Neural progenitor cell (in vitro differentiated cells): Measurements from ENCODE around the gene IER5L. TPM values are rescaled to one million over a fixed set of nuclear protein-coding genes. Genes with fewer than 3 reads are reported as not detected.
"Not testable (repeated sequence)": the region's sequence is repeated elsewhere in the genome, so short reads cannot be mapped to it uniquely, and the experiment has no call there.

Experiments
- DNase-seq: peaks from one replicate; pipeline ENCODE4 v3.0.0-alpha.2; 2016; ENCODE audit warnings: low spot score
- H2AFZ ChIP-seq: fragments of 200-600 bp; sonication (generic); replicated peaks from 2 replicates; pipeline ENCODE4 v1.6.1; 2016; ENCODE audit warnings: antibody characterized with exemption
- H3F3A ChIP-seq: fragments of 200-600 bp; sonication (generic); 2 replicates; pipeline ENCODE4 v1.6.1; 2016; ENCODE audit warnings: antibody characterized with exemption, low read depth
- H3K27ac ChIP-seq: fragments of 200-600 bp; sonication (generic); 2 replicates; pipeline ENCODE4 v1.5.1; 2016; ENCODE audit warnings: mild to moderate bottlenecking
- H3K27me3 ChIP-seq: fragments of 200-600 bp; sonication (generic); 2 replicates; pipeline ENCODE4 v1.6.1; 2016; ENCODE audit warnings: mild to moderate bottlenecking, moderate library complexity
- H3K36me3 ChIP-seq: fragments of 200-600 bp; sonication (generic); 2 replicates; pipeline ENCODE4 v1.5.1; 2016
- H3K4me1 ChIP-seq: fragments of 200-600 bp; sonication (generic); 2 replicates; pipeline ENCODE4 v1.6.1; 2016; ENCODE audit warnings: mixed run types
- H3K4me2 ChIP-seq: fragments of 200-600 bp; sonication (generic); 2 replicates; pipeline ENCODE4 v1.6.1; 2016
- H3K4me3 ChIP-seq: fragments of 200-600 bp; sonication (generic); 2 replicates; pipeline ENCODE4 v1.5.1; 2016
- H3K79me2 ChIP-seq: fragments of 200-600 bp; sonication (generic); 2 replicates; pipeline ENCODE4 v1.6.1; 2016; ENCODE audit warnings: low read depth
- H3K9ac ChIP-seq: fragments of 200-600 bp; sonication (generic); 2 replicates; pipeline ENCODE4 v1.6.1; 2016
- H3K9me3 ChIP-seq: fragments of 200-600 bp; sonication (generic); 2 replicates; pipeline ENCODE4 v1.5.1; 2016; ENCODE audit warnings: low read depth
- H4K20me1 ChIP-seq: fragments of 200-600 bp; sonication (generic); 2 replicates; pipeline ENCODE4 v1.6.1; 2016; ENCODE audit warnings: low read depth
- H3K27ac Mint-ChIP-seq: 3 replicates; pipeline ENCODE4 v1.8.0; 2021; ENCODE audit warnings: mixed read lengths
- H3K27me3 Mint-ChIP-seq: 2 replicates; pipeline ENCODE4 v1.8.0; 2022; ENCODE audit warnings: low read depth, mild to moderate bottlenecking, inconsistent platforms, moderate library complexity, mixed read lengths; ENCODE audit not compliant: insufficient read depth
- H3K36me3 Mint-ChIP-seq: 3 replicates; pipeline ENCODE4 v1.8.0; 2021; ENCODE audit warnings: mixed read lengths
- H3K4me1 Mint-ChIP-seq: 3 replicates; pipeline ENCODE4 v1.8.0; 2021; ENCODE audit warnings: mixed read lengths
- H3K4me3 Mint-ChIP-seq: 3 replicates; pipeline ENCODE4 v1.8.0; 2021; ENCODE audit warnings: mild to moderate bottlenecking, moderate library complexity, mixed read lengths
- H3K9me3 Mint-ChIP-seq: 3 replicates; pipeline ENCODE4 v1.8.0; 2020; ENCODE audit warnings: mixed read lengths
- CTCF ChIP-seq: fragments of 200-600 bp; sonication (generic); IDR thresholded peaks from 2 replicates; pipeline ENCODE4 v1.5.1; 2017; ENCODE audit warnings: antibody characterized with exemption, mild to moderate bottlenecking
- EZH2 ChIP-seq: fragments of 200-600 bp; sonication (generic); IDR thresholded peaks from 2 replicates; pipeline ENCODE4 v1.6.1; 2017; ENCODE audit warnings: antibody characterized with exemption, mild to moderate bottlenecking, moderate library complexity
- EZH2phosphoT487 ChIP-seq: fragments of 200-600 bp; sonication (generic); IDR thresholded peaks from 2 replicates; pipeline ENCODE4 v1.6.1; 2017; ENCODE audit warnings: antibody characterized with exemption
- total RNA-seq: library from RNA; depleted of rRNA; stranded (reverse); fragments of >200 nt; gene quantifications from 2 replicates; pipeline ENCODE4 v1.2.3, GENCODE V29; 2015; ENCODE audit warnings: low replicate concordance

IER5L gene
- total RNA-seq, 1 donor from 2014 or later, result 12.2 TPM

- H3K27me3 ChIP-seq, result peaks cover 27% of the 10 kb centered on the region
- H3K9me3 ChIP-seq, result no peaks in the 10 kb centered on the region
- H3K79me2 ChIP-seq, result no peaks in the 10 kb centered on the region
- no peak overlapping the region for H3K27ac ChIP-seq
- H3K27ac Mint-ChIP-seq, result peak overlapping the region; percentile 61
- peaks cover 11% of the 10 kb centered on the region for H3K27me3 Mint-ChIP-seq
- peak overlapping the region; percentile 17 for H3K4me3 Mint-ChIP-seq
- H3K4me1 ChIP-seq, result peaks cover 2% of the 10 kb centered on the region
- peaks cover 20% of the 10 kb centered on the region for H3K4me1 Mint-ChIP-seq
- peak overlapping the region; percentile 25 for H3K4me2 ChIP-seq
- H3F3A ChIP-seq, result peaks cover 11% of the 10 kb centered on the region
- no peaks in the 10 kb centered on the region for H4K20me1 ChIP-seq
- H3K4me3 ChIP-seq, result no peak overlapping the region
- no peak overlapping the region for H3K9ac ChIP-seq
- no peaks in the 10 kb centered on the region for H3K36me3 ChIP-seq
- TF ChIP-seq EZH2phosphoT487 (no peak), CTCF (no peak), EZH2 (no peak)
- no peaks in the 10 kb centered on the region for H3K36me3 Mint-ChIP-seq
- no peaks in the 10 kb centered on the region for H3K9me3 Mint-ChIP-seq
- DNase-seq, result no peak
- no peak overlapping the region for H2AFZ ChIP-seq
These were observed 20.4 kb upstream of the IER5L start for GRCh38 chr9:129198319-129199043.

- Histone ChIP-seq H3K27me3 (peaks cover 27% of the 10 kb centered on the region), H3K4me3 (no peak overlapping the region), H4K20me1 (no peaks in the 10 kb centered on the region), H3K4me2 (no peak overlapping the region), H3K9ac (no peak overlapping the region), H3K9me3 (no peaks in the 10 kb centered on the region), H3K27ac (no peak overlapping the region), H3F3A (peaks cover 11% of the 10 kb centered on the region), H2AFZ (no peak overlapping the region), H3K4me1 (peaks cover 2% of the 10 kb centered on the region), H3K36me3 (no peaks in the 10 kb centered on the region), H3K79me2 (no peaks in the 10 kb centered on the region)
- no peak for DNase-seq
- no peak overlapping the region for H3K4me3 Mint-ChIP-seq
- TF ChIP-seq EZH2phosphoT487, result no peak
- no peak for TF ChIP-seq EZH2
- no peak for TF ChIP-seq CTCF
- peak overlapping the region; percentile 72 for H3K27ac Mint-ChIP-seq
- H3K36me3 Mint-ChIP-seq, result no peaks in the 10 kb centered on the region
- peaks cover 25% of the 10 kb centered on the region for H3K4me1 Mint-ChIP-seq
- peaks cover 15% of the 10 kb centered on the region for H3K27me3 Mint-ChIP-seq
- peaks cover 2% of the 10 kb centered on the region for H3K9me3 Mint-ChIP-seq
These were observed 19.9 kb upstream of the IER5L start for GRCh38 chr9:129197978-129198318.

GRCh38 chr9:129197045-129197444 is 19.0 kb upstream of the IER5L start:
- H4K20me1 ChIP-seq, H3K4me1 ChIP-seq, H3K4me3 Mint-ChIP-seq, H3K36me3 ChIP-seq, H3K4me3 ChIP-seq, H3K79me2 ChIP-seq, H3K27ac Mint-ChIP-seq, H3K9me3 ChIP-seq, H3K4me2 ChIP-seq, H3K27ac ChIP-seq, DNase-seq, H2AFZ ChIP-seq, H3K36me3 Mint-ChIP-seq, H3K9me3 Mint-ChIP-seq, H3K9ac ChIP-seq: not testable (repeated sequence)
- peaks cover 11% of the 10 kb centered on the region for H3F3A ChIP-seq
- H3K4me1 Mint-ChIP-seq, result peaks cover 26% of the 10 kb centered on the region
- H3K27me3 ChIP-seq, result peaks cover 27% of the 10 kb centered on the region
- H3K27me3 Mint-ChIP-seq, result peaks cover 15% of the 10 kb centered on the region

- Histone ChIP-seq H3K79me2 (no peaks in the 10 kb centered on the region), H3K4me3 (no peak overlapping the region), H3K4me1 (peaks cover 2% of the 10 kb centered on the region), H3K36me3 (no peaks in the 10 kb centered on the region), H3F3A (peaks cover 4% of the 10 kb centered on the region), H2AFZ (no peak overlapping the region), H3K9ac (no peak overlapping the region), H3K27me3 (peaks cover 27% of the 10 kb centered on the region), H3K4me2 (no peak overlapping the region), H3K27ac (no peak overlapping the region), H3K9me3 (no peaks in the 10 kb centered on the region), H4K20me1 (no peaks in the 10 kb centered on the region)
- Mint-ChIP-seq H3K4me1 (peaks cover 26% of the 10 kb centered on the region), H3K27ac (no peak overlapping the region), H3K4me3 (no peak overlapping the region), H3K9me3 (peaks cover 14% of the 10 kb centered on the region), H3K27me3 (peaks cover 15% of the 10 kb centered on the region), H3K36me3 (peaks cover 2% of the 10 kb centered on the region)
- TF ChIP-seq EZH2phosphoT487 (no peak), CTCF (no peak), EZH2 (no peak)
- no peak for DNase-seq
These were observed 17.5 kb upstream of the IER5L start for GRCh38 chr9:129195606-129196005.
